ENCODE data around the gene SSTR3. TPM values are rescaled to one million over a fixed set of nuclear protein-coding genes. Genes with fewer than 3 reads are reported as not detected.

Gene SSTR3
- total and polyA plus RNA-seq, 2 donors (not counting 1 experiment from before 2014, with no cell fraction given), result not detected

DNA sequence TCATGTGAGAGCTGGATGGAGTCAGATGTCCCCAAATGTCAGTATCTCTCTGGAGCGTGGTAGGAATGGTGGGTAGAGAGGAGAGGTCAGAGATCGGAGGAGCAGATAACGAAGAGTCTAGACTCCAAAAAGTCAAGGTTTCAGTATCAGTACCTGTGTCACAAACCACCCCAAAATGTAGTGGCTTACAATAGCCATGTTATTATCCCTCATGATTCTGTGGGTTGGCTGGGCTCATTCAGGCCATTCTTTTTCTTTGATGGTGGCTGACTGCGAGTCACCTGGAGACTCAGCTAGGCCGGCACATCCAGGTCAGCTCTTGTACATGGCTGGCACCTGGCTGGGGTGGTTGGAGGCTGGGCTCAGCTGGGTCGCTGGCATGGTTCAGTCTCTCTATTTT is 7.3 kb upstream of the SSTR3 start:
- Histone ChIP-seq H2AFZ (ENCODE audit: low read length) (no peak overlapping the region), H3K9me3 (ENCODE audit: control insufficient read depth, insufficient read depth, low read depth, low read length) (no peaks in the 10 kb centered on the region), H4K20me1 (ENCODE audit: control insufficient read depth, extremely low read depth, insufficient read depth, low read length) (no peaks in the 10 kb centered on the region), H3K4me2 (ENCODE audit: extremely low read depth, insufficient read depth, low read length) (no peak overlapping the region), H3K27me3 (ENCODE audit: control insufficient read depth, insufficient read depth, low read length) (peaks cover 3% of the 10 kb centered on the region), H3K9ac (ENCODE audit: insufficient read depth, low read length) (no peak overlapping the region), H3K4me3 (replicated peaks in 1 of 4; ENCODE audit: control extremely low read depth in 1 of 4, insufficient read depth in 1 of 4, low read depth in 3 of 4, low read length in 4 of 4) (no peak overlapping the region), H3K27ac (ENCODE audit: insufficient read depth, low read length) (no peak overlapping the region), H3K36me3 (ENCODE audit: control insufficient read depth, insufficient read depth, low read length) (no peaks in the 10 kb centered on the region), H3K79me2 (ENCODE audit: control insufficient read depth, insufficient read depth, low read length) (no peaks in the 10 kb centered on the region), H3K4me1 (ENCODE audit: control insufficient read depth, extremely low read depth, insufficient read depth, low read length) (no peaks in the 10 kb centered on the region)
- DNase-seq (ENCODE audit: low read depth in 2 of 2), result no peak
- no peak for TF ChIP-seq EZH2 (IDR thresholded peaks at IDR 0.05; ENCODE audit: low read length, missing control alignments)
- TF ChIP-seq, protein P1, sequence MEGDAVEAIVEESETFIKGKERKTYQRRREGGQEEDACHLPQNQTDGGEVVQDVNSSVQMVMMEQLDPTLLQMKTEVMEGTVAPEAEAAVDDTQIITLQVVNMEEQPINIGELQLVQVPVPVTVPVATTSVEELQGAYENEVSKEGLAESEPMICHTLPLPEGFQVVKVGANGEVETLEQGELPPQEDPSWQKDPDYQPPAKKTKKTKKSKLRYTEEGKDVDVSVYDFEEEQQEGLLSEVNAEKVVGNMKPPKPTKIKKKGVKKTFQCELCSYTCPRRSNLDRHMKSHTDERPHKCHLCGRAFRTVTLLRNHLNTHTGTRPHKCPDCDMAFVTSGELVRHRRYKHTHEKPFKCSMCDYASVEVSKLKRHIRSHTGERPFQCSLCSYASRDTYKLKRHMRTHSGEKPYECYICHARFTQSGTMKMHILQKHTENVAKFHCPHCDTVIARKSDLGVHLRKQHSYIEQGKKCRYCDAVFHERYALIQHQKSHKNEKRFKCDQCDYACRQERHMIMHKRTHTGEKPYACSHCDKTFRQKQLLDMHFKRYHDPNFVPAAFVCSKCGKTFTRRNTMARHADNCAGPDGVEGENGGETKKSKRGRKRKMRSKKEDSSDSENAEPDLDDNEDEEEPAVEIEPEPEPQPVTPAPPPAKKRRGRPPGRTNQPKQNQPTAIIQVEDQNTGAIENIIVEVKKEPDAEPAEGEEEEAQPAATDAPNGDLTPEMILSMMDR (conservative IDR thresholded peaks at IDR 0.05 in 1 of 2, IDR thresholded peaks at IDR 0.05 in 1 of 2; ENCODE audit: low read depth in 1 of 2, low read length in 2 of 2), result no peak

DNA sequence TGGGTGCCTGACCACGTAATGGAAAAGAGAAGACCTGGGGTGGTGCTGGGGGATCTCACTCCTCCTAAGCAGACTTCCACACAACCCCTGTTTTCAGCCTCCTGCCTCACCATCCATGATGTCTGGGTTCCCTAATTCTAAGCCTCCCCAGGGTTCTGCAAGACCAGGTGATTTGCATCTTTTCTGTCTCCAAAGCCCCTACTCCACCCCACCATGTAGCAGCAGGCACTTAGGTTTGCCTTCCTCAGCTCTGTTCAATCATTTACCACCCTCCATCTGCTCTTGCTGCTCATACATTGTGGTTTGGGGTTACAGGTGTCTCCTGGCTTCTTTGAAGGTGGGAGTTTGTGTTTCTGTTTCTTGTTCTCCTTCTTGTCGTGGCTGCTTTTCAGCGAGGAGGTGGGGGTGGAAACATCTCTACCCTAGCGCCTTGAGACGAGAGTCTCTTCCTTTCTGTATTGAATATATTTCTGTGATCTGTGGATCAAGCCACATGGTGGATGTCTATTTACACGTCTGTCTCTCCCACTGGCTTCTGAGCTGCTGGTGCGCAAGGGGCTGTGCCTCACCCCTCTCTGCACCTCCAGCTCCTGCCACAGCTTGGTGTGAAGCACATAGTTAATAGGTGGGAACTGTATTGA is 6.6 kb upstream of the SSTR3 start:
- no peak for DNase-seq (ENCODE audit: low read depth in 2 of 2)
- H3K4me1 ChIP-seq (ENCODE audit: control insufficient read depth, extremely low read depth, insufficient read depth, low read length), result no peaks in the 10 kb centered on the region
- no peaks in the 10 kb centered on the region for H3K9me3 ChIP-seq (ENCODE audit: control insufficient read depth, insufficient read depth, low read depth, low read length)
- no peak overlapping the region for H2AFZ ChIP-seq (ENCODE audit: low read length)
- H3K27me3 ChIP-seq (ENCODE audit: control insufficient read depth, insufficient read depth, low read length), result peaks cover 6% of the 10 kb centered on the region
- no peaks in the 10 kb centered on the region for H3K36me3 ChIP-seq (ENCODE audit: control insufficient read depth, insufficient read depth, low read length)
- no peaks in the 10 kb centered on the region for H4K20me1 ChIP-seq (ENCODE audit: control insufficient read depth, extremely low read depth, insufficient read depth, low read length)
- H3K4me3 ChIP-seq (replicated peaks in 1 of 4; ENCODE audit: control extremely low read depth in 1 of 4, insufficient read depth in 1 of 4, low read depth in 3 of 4, low read length in 4 of 4), result no peak overlapping the region
- no peak overlapping the region for H3K27ac ChIP-seq (ENCODE audit: insufficient read depth, low read length)
- TF ChIP-seq, protein P1 (conservative IDR thresholded peaks at IDR 0.05 in 1 of 2, IDR thresholded peaks at IDR 0.05 in 1 of 2; ENCODE audit: low read depth in 1 of 2, low read length in 2 of 2), result no peak
- TF ChIP-seq EZH2 (IDR thresholded peaks at IDR 0.05; ENCODE audit: low read length, missing control alignments), result no peak
- H3K79me2 ChIP-seq (ENCODE audit: control insufficient read depth, insufficient read depth, low read length), result no peaks in the 10 kb centered on the region
- no peak overlapping the region for H3K9ac ChIP-seq (ENCODE audit: insufficient read depth, low read length)
- no peak overlapping the region for H3K4me2 ChIP-seq (ENCODE audit: extremely low read depth, insufficient read depth, low read length)

DNA sequence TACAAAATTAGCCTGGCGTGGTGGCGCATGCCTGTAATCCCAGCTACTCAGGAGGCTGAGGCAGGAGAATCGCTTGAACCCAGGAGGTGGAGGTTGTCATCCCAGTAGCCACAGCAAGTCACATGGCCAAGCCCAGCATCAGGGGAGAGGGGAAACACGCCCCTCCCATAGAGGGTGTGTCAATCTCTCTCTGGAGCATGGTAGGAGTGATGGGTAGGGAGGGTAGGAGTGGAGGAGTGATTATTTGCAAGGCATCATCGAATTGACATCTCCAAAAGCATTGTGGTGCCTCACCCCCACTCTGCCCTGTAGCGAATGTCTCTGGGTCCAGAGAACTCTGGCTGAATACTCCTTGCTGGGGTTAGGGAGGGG is 6.1 kb upstream of the SSTR3 start:
- H3K4me3 ChIP-seq (replicated peaks in 1 of 4; ENCODE audit: control extremely low read depth in 1 of 4, insufficient read depth in 1 of 4, low read depth in 3 of 4, low read length in 4 of 4), result no peak overlapping the region
- no peaks in the 10 kb centered on the region for H3K4me1 ChIP-seq (ENCODE audit: control insufficient read depth, extremely low read depth, insufficient read depth, low read length)
- H4K20me1 ChIP-seq (ENCODE audit: control insufficient read depth, extremely low read depth, insufficient read depth, low read length), result no peaks in the 10 kb centered on the region
- H3K9ac ChIP-seq (ENCODE audit: insufficient read depth, low read length), result no peak overlapping the region
- no peaks in the 10 kb centered on the region for H3K9me3 ChIP-seq (ENCODE audit: control insufficient read depth, insufficient read depth, low read depth, low read length)
- no peak overlapping the region for H2AFZ ChIP-seq (ENCODE audit: low read length)
- H3K79me2 ChIP-seq (ENCODE audit: control insufficient read depth, insufficient read depth, low read length), result no peaks in the 10 kb centered on the region
- no peak for DNase-seq (ENCODE audit: low read depth in 2 of 2)
- no peaks in the 10 kb centered on the region for H3K36me3 ChIP-seq (ENCODE audit: control insufficient read depth, insufficient read depth, low read length)
- no peak overlapping the region for H3K27ac ChIP-seq (ENCODE audit: insufficient read depth, low read length)
- no peak overlapping the region for H3K4me2 ChIP-seq (ENCODE audit: extremely low read depth, insufficient read depth, low read length)
- no peak for TF ChIP-seq EZH2 (IDR thresholded peaks at IDR 0.05; ENCODE audit: low read length, missing control alignments)
- TF ChIP-seq, protein P1 (conservative IDR thresholded peaks at IDR 0.05 in 1 of 2, IDR thresholded peaks at IDR 0.05 in 1 of 2; ENCODE audit: low read depth in 1 of 2, low read length in 2 of 2), result no peak
- H3K27me3 ChIP-seq (ENCODE audit: control insufficient read depth, insufficient read depth, low read length), result peaks cover 8% of the 10 kb centered on the region
